Kidney capillary endothelial cell (primary cell): ENCODE results near the gene TUBAL3.
"Not testable (repeated sequence)": the region's sequence is repeated elsewhere in the genome, so short reads cannot be mapped to it uniquely, and the experiment has no call there.

ENCODE experiments used
- DNase-seq: peaks from one replicate; pipeline ENCODE4 v3.0.0-alpha.2; 2018; ENCODE audit warnings: low spot score

TUBAL3 gene

GRCh38 chr10:5379202-5379601, 25.4 kb downstream of the TUBAL3 start:
- DNase-seq, result not testable (repeated sequence)

- no peak for DNase-seq
These were observed 28.2 kb downstream of the TUBAL3 start for GRCh38 chr10:5376450-5376849.

- DNase-seq, result no peak
These were observed 30.6 kb downstream of the TUBAL3 start for GRCh38 chr10:5373891-5374611.

GRCh38 chr10:5373307-5373706, 31.3 kb downstream of the TUBAL3 start:
- no peak for DNase-seq

GRCh38 chr10:5370493-5371352, 33.9 kb downstream of the TUBAL3 start:
- DNase-seq, result no peak

GRCh38 chr10:5369362-5370158, 35.1 kb downstream of the TUBAL3 start:
- no peak for DNase-seq

GRCh38 chr10:5365928-5366327, 38.7 kb downstream of the TUBAL3 start:
- no peak for DNase-seq

- DNase-seq, result no peak
These were observed 39.7 kb downstream of the TUBAL3 start, which contains the start of gene UCN3 for GRCh38 chr10:5364890-5365338. Gene UCN3, plus strand, starts transcription at chr10:5364966. Its CDS starts 8,755 bp downstream, at chr10:5373721.

- DNase-seq, result no peak
These were observed 40.3 kb downstream of the TUBAL3 start for GRCh38 chr10:5364374-5364773.

GRCh38 chr10:5362873-5363272, 41.8 kb downstream of the TUBAL3 start:
- no peak for DNase-seq

- DNase-seq, result no peak
These were observed 42.7 kb downstream of the TUBAL3 start for GRCh38 chr10:5361966-5362365.

- DNase-seq, result no peak
These were observed 44.2 kb downstream of the TUBAL3 start for GRCh38 chr10:5360318-5360915.

- peak; percentile 16 for DNase-seq
These were observed 48.3 kb downstream of the TUBAL3 start for GRCh38 chr10:5356302-5356763.

GRCh38 chr10:5355594-5356301, 48.9 kb downstream of the TUBAL3 start:
- DNase-seq, result no peak

- no peak for DNase-seq
These were observed 50.6 kb downstream of the TUBAL3 start for GRCh38 chr10:5354068-5354467.

- DNase-seq, result no peak
These were observed 55.3 kb downstream of the TUBAL3 start for GRCh38 chr10:5349362-5349761.

GRCh38 chr10:5346881-5347280, 57.7 kb downstream of the TUBAL3 start:
- no peak for DNase-seq

GRCh38 chr10:5344746-5345145, 59.9 kb downstream of the TUBAL3 start:
- DNase-seq, result no peak

- no peak for DNase-seq
These were observed 60.6 kb downstream of the TUBAL3 start for GRCh38 chr10:5343979-5344378.

- DNase-seq, result no peak
These were observed 61.1 kb downstream of the TUBAL3 start for GRCh38 chr10:5343561-5343960.
